ENCODE data around the gene NHLRC1. TPM values are rescaled to one million over a fixed set of nuclear protein-coding genes. Genes with fewer than 3 reads are reported as not detected.

Gene NHLRC1
- total and polyA plus RNA-seq, 2 of the 8 experiments (the other 6 are each of a cell fraction or from before 2014, with no cell fraction given): 0.57 to 0.58 TPM

DNA sequence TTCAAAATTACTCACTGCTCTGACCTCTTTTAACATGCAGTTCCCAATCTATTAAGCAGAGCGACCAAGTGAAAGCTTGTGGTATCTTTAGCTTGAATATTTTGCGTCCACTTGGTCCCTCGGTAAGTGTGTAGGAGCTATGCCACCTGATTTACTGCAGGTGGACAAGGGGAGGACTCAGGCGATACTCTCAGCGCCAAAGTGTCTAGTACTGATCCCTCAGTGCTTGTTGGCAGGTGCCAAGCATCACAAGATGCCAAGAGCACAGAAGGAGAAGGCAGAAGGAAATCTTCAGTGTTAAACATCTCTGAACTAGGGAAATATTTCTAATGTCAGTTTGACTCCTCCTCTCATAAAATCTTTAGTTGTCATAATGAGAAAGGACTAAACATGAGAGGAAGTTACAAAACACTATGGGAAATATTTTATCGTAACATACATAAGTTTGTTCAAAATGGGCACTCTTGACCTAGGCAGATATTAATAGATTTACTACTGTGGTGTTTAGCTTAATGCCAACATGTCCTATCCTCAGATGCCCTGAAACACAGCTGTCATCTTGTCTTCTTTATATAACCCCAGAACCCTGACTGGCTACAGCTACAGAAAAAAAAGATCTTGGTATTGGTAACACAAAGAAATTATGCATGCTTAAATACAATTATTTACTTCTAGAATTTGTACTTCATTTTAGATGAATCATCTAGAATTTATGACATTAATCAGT, 19.5 kb downstream of the NHLRC1 start:
- Histone ChIP-seq H3K4me2 (ENCODE audit: insufficient read depth in 1 of 2, low read depth in 2 of 2, low read length in 2 of 2) (no peak overlapping the region), H3K18ac (ENCODE audit: extremely low read depth, low read length) (no peak overlapping the region), H3K14ac (ENCODE audit: insufficient read length) (no peak overlapping the region), H3K56ac (replicated peaks; ENCODE audit: insufficient read length, low read depth, low read length) (no peak overlapping the region), H3K9me3 (ENCODE audit: insufficient read depth in 2 of 2, low read depth in 1 of 2, low read length in 1 of 2) (0 out of 4 replicates have a peak, but pooled peaks cover 0 to 5% of the 10 kb centered on the region in 2 experiments), H3K27ac (ENCODE audit: low read depth, low read length) (no peak overlapping the region), H3K9ac (replicated peaks in 1 of 4; ENCODE audit: extremely low read depth in 1 of 4, low read depth in 3 of 4, low read length in 3 of 4) (no peak overlapping the region), H2BK12ac (ENCODE audit: low read depth, low read length) (no peak overlapping the region), H2BK20ac (ENCODE audit: low read length) (no peak overlapping the region), H2BK15ac (ENCODE audit: low read length) (no peak overlapping the region), H3K4me3 (ENCODE audit: extremely low read depth in 1 of 4, insufficient read depth in 2 of 4, low read depth in 3 of 4, low read length in 4 of 4) (no peak overlapping the region), H3K4me1 (replicated peaks in 1 of 4; ENCODE audit: control insufficient read depth in 3 of 4, insufficient read depth in 4 of 4, low read length in 3 of 4) (no peaks in the 10 kb centered on the region), H2BK120ac (replicated peaks; ENCODE audit: low read depth, low read length) (no peak overlapping the region), H3K27me3 (replicated peaks in 1 of 4; ENCODE audit: control insufficient read depth in 3 of 4, extremely low read depth in 1 of 4, insufficient read depth in 3 of 4, low read length in 3 of 4) (no peaks in the 10 kb centered on the region), H3K23ac (ENCODE audit: insufficient read length) (no peak overlapping the region), H3K23me2 (ENCODE audit: low read depth, low read length) (no peaks in the 10 kb centered on the region), H4K8ac (ENCODE audit: extremely low read depth, insufficient read depth, low read length) (no peak overlapping the region), H3K79me2 (ENCODE audit: control insufficient read depth in 1 of 2, insufficient read depth in 2 of 2, low read length in 2 of 2) (no peaks in the 10 kb centered on the region), H3K79me1 (ENCODE audit: low read depth, low read length) (no peaks in the 10 kb centered on the region), H2AK5ac (ENCODE audit: low read depth, low read length) (no peak overlapping the region), H3K4ac (replicated peaks; ENCODE audit: insufficient read length, low read depth, low read length) (no peak overlapping the region), H4K20me1 (replicated peaks in 1 of 2; ENCODE audit: control insufficient read depth in 1 of 2, insufficient read depth in 2 of 2, low read length in 2 of 2) (no peaks in the 10 kb centered on the region), H2BK5ac (ENCODE audit: low read depth, low read length) (no peak overlapping the region), H4K5ac (ENCODE audit: insufficient read length, low read depth, low read length) (no peak overlapping the region), H3K36me3 (ENCODE audit: control insufficient read depth in 2 of 4, insufficient read depth in 4 of 4, low read length in 3 of 4) (no peaks in the 10 kb centered on the region; a peak in 1 of 8 replicates), H2AFZ (ENCODE audit: low read length) (no peak overlapping the region), H4K91ac (replicated peaks; ENCODE audit: insufficient read length, low read length) (no peak overlapping the region)
- CTCF ChIA-PET (ENCODE audit: partially characterized antibody): interaction anchor here (0.5 to 2.0 kb wide), 2 partner anchors 19 to 170 kb away, joined by 3 to 6 read pairs; partner anchors contain the start of gene NHLRC1
- POLR2A ChIA-PET (ENCODE audit: partially characterized antibody): interaction anchor here (1.3 kb wide), 1 partner anchor 16 kb away, joined by 3 read pairs; no protein-coding TSS in a partner anchor
- no peak for DNase-seq (ENCODE audit: low read depth in 1 of 2, low spot score in 2 of 2)
- FAIRE-seq: no peak
- 92% methylated on average over 6 of the region's 6 CpGs; no CpG with 5 or more reads in 1 of the 2 experiments for WGBS, 2 experiments (ENCODE audit: extremely low coverage in 1 of 2, insufficient coverage in 1 of 2, insufficient read length in 1 of 2, insufficient replicate concordance in 2 of 2, low coverage in 1 of 2, low lambda C conversion rate in 2 of 2, missing lambda C conversion rate in 1 of 2)
- no peak for TF ChIP-seq SIRT6 (IDR thresholded peaks at IDR 0.05; ENCODE audit: low read length)
- no peak for TF ChIP-seq CREB1 (IDR thresholded peaks at IDR 0.05)
- TF ChIP-seq, protein P1, sequence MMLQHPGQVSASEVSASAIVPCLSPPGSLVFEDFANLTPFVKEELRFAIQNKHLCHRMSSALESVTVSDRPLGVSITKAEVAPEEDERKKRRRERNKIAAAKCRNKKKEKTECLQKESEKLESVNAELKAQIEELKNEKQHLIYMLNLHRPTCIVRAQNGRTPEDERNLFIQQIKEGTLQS (IDR thresholded peaks at IDR 0.05; ENCODE audit: insufficient read depth, low read depth, low read length): no peak
- no peak for TF ChIP-seq POU5F1 (IDR thresholded peaks at IDR 0.05; ENCODE audit: low read depth, low read length)
